C4-2B (cell line): ENCODE results near the gene CNTFR.

Experiments used
- H3K27ac ChIP-seq: fragments of 450-650 bp; 2 replicates; pipeline ENCODE4 v1.5.1; 2017
- CTCF ChIP-seq: fragments of 450-650 bp; conservative IDR thresholded peaks from 2 replicates; pipeline ENCODE4 v1.5.1; 2017; ENCODE audit warnings: mild to moderate bottlenecking
- ZFX ChIP-seq: fragments of 450-650 bp; IDR thresholded peaks from 2 replicates; pipeline ENCODE4 v1.6.1; 2017

CNTFR gene

DNA sequence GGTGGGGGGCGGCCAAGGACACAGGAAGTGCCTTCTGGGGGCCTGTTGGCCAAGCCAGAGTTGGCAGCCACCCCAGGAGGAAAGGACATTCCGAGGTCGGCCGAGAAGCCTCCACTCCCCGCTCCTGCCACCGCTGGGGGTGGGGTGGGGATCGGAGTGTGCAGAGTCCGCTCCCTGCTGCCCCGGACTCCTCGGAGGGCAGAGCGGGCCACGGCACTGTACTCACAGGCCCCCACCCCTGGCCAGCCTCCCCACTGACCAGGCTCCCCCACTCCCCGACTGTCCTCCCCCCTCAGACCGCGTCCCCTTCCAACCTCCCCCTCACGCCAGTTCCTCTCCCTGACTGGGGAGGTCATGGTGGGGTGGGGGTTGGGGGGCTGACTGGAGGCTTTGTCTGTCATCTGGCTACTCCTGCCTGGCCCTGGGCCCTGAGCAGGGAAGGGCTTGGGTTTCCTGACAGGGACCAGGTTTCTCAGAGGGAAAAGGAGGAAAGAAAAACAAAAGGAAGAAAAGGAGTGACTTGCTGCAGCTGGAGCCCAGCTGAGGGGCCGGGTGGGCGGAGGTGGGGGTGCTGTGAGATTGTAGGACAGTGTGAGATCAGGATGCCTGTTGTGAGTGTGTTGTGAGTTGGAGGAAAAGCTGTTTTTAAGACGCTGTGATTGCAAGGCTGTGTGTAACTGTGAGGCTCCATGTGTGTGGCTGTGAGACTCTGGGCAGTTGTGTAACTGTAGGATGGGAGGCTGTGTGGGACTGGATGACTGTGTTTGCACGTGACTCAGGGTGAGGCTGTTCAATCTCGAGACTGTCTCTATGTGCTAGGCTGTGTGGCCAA is 29.7 kb downstream of the CNTFR start:
- no peak for TF ChIP-seq ZFX
- no peak for TF ChIP-seq CTCF
- H3K27ac ChIP-seq = no peak overlapping the region

GRCh38 chr9:34558919-34559623 is 30.5 kb downstream of the CNTFR start:
- H3K27ac ChIP-seq = no peak overlapping the region
- TF ChIP-seq CTCF = no peak

DNA sequence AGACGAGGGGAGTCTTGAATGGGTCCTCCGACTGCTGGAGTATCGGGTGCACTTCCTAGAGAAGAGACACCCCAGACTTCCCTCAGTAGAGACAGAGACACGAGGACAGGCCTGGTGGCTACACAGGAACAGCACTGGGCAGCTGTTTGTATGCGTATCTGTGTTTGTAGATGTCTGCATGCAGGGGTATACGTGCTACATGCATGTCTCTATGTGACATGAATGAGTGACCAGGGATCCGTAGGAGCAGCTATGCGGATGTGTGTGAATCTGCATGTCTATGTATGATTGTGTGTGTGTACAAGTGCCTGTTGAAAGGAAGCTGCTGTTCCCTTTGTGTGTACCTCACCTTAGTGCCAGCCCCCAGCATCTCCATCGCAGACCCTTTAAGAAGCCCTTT is 31.2 kb downstream of the CNTFR start:
- TF ChIP-seq CTCF = no peak
- TF ChIP-seq ZFX = no peak
- H3K27ac ChIP-seq = no peak overlapping the region

- no peak for TF ChIP-seq ZFX
- TF ChIP-seq CTCF = no peak
- no peak overlapping the region for H3K27ac ChIP-seq
These were observed 31.9 kb downstream of the CNTFR start for GRCh38 chr9:34557426-34558321.

DNA sequence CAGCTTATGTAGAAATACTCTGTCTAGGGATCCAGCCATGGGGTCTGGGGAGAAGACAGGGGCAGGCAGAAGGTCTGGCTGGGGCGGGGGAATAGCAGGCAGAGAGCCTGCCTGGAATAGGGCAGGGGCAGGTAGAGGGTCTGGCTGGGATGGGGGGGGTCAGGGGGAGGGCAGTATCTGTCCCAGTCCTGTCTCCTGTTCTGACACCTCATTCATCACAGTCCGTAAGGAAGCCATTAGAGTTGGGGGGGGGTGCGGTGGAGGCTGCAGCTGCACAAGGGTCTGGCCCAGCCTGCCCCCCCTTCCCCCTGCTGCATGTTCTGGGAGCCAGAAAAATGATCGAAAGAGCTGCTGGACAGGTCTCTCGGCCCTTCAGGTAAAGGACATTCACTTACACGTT is 32.6 kb downstream of the CNTFR start:
- no peak overlapping the region for H3K27ac ChIP-seq

GRCh38 chr9:34555936-34556525 is 33.5 kb downstream of the CNTFR start:
- no peak for TF ChIP-seq ZFX
- TF ChIP-seq CTCF = no peak
- no peak overlapping the region for H3K27ac ChIP-seq

More for the DNA sequence above, 32.6 kb downstream of the CNTFR start:
- TF ChIP-seq ZFX (no peak), CTCF (no peak)
